Measurements from ENCODE around the gene PPP1R26.

- TF ChIP-seq CTCF (IDR thresholded peaks at IDR 0.05; ENCODE audit: insufficient read depth, low read length, poor library complexity, severe bottlenecking) (no peak), EZH2phosphoT487 (conservative IDR thresholded peaks at IDR 0.05; ENCODE audit: low read length) (no peak)
Observed at GRCh38 chr9:135508211-135508820, 28.7 kb downstream of the PPP1R26 start.
